Stimulated activated CD4-positive, alpha-beta T cell treated with anti-CD3 and anti-CD28 coated beads, Interleukin-2, amount 100 ng/mL, for 48 hours (primary cell): ENCODE results near the gene ROS1.
"Not testable (repeated sequence)": the region's sequence is repeated elsewhere in the genome, so short reads cannot be mapped to it uniquely, and the experiment has no call there.

Experiments
- DNase-seq, 2 donors: peaks; one replicate each; pipeline ENCODE4 v3.0.0-alpha.2; 2020

ROS1 gene

DNA sequence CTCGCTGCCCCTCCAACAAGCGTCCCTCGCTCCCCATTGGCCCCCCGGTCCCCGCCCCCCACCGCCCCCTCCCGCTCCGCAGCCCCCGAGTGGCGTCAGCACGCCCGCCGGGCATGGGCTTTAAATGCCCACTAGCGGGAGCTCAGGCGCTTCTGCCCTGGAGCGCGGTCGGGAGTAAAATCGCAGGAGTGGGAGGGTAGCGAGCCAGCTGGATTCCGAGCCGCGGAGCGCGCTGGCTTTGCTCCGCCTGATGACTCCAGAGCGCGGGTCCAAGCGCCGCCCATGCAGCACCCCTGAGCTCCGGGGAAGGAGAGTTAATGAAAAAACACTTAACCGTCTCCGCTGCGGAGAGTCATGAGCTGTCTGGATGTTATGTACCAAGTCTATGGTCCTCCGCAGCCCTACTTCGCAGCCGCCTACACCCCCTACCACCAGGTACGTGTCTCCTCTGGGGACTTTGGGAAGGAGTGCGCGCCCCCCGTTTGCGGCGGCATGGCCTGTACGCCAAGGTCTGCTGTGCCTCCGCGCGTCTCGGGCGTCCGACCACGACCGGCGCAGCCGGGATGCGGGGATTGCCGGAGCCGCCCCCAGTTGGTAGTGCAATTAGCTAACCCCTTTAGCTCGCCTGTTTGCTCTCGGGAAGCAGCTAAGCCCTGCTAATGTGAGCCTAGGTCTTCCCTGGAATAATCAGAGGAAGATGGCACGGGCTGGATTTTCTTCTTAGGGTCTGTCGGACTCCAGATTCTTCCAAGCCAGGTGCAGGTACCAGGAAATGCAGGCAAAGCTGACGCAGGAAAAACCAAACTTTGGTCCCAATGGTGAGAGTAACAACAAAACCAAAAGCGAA, 160.1 kb downstream of the ROS1 start, which contains the start of gene VGLL2:
Gene VGLL2, plus strand, starts transcription at position 149 of the 847 bp plus-strand sequence. Its CDS starts 206 bp downstream, at position 355.
- DNase-seq = no peak

GRCh38 chr6:117264692-117265409, 160.9 kb downstream of the ROS1 start:
- DNase-seq = no peak

DNA sequence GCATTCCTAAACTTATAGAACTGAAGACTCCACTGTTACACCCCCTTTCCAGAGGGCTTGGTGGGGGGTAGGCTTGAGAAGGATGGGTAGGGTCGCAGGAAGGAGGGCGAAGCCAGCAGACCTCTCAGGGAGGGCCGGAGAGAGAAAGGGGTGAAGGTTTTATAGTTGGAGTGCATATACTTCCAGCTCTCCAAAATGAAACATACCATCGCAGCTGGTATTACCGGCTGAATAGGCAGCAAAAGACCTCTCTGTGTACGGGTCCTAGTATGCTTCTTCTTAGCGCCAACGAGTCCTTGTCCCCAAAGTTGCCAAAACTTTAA, 161.4 kb downstream of the ROS1 start:
- no peak for DNase-seq

GRCh38 chr6:117263353-117263927, 162.3 kb downstream of the ROS1 start:
- DNase-seq = no peak

DNA sequence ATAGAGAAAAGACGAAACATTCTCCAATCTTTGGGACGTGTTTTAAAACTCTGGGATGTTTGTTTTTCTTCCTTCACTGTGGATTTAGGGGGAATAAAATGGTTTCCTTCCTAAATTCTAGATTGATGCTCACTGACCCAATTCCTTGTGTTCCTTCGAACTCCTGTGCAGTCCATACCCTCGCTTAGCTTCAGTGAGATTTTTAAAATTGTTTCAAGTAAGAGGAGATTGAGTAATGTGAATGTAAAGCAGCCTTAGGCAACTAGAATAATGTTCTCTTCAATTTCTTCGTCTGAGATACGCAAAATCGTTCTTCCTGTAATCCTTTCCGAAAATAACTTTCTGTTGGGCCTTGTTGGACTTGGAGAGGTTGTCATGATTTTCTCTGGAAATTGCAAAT, 162.9 kb downstream of the ROS1 start:
- no peak for DNase-seq

DNA sequence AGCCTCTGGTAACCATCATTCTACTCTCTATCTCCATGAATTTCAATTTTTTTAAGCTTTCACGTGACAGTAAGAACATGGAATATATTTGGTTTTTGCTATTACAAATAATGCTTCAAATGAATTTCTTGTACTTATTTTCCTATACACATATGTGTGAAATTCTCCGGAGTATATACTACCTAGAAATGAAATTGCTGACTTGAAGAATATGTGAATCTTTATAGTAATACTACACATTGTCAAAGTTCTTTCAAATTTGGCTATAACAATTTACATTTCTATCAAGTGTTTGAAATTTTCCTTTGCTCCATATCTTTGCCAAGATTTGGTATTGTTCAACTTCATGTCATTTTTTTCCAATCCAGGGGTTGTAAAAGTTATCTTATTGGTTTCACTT, 172.0 kb downstream of the ROS1 start:
- no peak for DNase-seq

- not testable (repeated sequence) for DNase-seq
Observed at GRCh38 chr6:117244979-117245378, 180.8 kb downstream of the ROS1 start.

- not testable (repeated sequence) for DNase-seq
Observed at GRCh38 chr6:117244571-117244970, 181.2 kb downstream of the ROS1 start.
